ENCODE measurements around the gene NCBP2L.
"Not testable (repeated sequence)": the region's sequence is repeated elsewhere in the genome, so short reads cannot be mapped to it uniquely, and the experiment has no call there.

NCBP2L gene

DNA sequence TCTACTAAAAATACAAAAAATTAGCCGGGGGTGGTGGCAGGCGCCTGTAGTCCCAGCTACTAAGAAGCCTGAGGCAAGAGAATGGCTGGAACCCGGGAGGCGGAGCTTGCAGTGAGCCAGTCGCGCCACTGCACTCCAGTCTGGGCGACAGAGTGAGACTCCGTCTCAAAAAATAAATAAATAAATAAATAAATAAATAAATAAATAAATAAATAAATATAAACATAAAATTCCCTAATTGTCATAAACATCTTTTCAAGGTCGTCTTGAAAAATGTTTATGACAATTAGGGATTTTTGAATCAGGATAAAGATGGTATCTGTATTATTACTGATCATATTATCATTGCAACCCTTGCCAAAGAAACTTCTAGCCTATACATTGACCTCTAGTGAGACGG lies 32.5 kb downstream of the NCBP2L start:
- not testable (repeated sequence) for DNase-seq (ENCODE audit: low read depth)

DNA sequence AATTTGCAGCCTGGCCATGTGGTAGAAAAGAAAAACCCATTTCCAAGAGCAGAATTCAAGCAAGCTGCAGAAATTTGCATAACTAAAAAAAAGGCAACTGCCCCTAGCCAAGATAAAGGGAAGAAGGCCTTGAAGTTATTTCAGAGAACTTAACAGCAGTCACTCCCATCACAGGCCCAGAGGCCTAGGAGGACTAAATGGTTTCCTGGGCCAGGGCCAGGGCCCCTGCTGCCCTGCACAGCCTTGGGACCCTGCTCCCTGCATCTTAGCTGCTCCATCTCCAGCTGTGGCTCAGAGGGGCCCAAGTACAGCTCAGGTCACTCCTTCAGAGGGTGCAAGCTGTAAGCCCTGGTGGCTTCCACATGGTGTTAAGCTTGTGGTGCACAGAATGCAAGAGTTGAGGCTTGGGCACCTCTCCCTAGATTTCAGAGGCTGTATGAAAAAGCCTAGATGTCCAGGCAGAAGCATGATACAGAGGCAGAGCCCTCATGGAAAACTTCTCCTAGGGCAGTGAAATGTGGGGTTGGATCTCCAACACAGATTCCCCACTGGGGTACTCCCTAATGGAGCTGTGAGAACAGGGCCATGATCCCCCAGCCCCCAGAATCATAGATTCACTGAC lies 41.5 kb downstream of the NCBP2L start:
- DNase-seq (ENCODE audit: low read depth) = no peak

GRCh38 chrX:107823042-107823441 lies 45.5 kb downstream of the NCBP2L start:
- DNase-seq (ENCODE audit: low read depth) = no peak

DNA sequence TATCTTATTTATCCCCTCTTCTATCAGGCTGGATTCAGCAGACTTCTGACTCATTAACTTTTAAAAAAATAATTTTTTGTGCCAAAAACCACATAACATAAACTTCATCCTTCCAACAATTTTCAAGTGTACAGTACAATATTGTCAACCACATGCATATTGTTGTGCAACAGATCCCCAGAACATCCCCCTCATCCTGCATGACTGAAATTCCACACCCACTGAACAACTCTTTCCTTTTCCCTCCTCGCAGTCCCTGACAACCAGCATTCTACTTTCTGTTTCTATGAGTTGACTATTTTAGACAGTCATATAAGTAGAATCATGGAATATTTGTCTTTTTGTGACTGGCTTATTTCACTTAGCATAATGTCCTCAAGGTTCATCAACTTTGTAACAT lies 45.9 kb downstream of the NCBP2L start:
- DNase-seq (ENCODE audit: low read depth) = no peak

DNA sequence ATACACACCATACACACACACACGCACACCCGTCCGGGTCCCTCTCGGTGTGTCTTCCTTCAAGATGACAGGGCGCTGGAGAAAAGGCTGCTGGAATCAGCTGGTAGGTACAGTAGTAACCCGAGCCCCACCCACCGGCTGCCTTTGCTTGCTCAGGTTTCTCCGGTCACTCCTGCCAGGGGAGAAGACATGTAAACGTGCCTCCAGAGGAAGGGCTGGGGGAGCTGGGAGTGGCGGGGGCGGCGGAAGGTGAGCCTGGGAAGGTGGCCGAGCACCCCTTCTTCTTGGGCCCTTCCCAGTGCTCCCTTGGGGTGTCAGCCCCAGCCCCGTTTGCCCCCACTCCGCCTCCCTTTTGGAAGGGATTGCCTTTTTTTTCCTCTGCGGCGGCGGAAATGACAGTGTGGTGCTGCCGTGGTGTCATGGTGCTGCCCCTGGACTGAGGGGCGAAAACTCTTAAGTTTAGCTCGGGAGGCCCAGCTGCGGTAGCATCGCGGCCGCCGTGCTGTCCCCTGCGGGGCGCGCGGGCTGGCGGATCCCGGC lies 48.2 kb downstream of the NCBP2L start, which contains the start of gene MID2:
MID2 (plus strand) TSS at position 169 of the 540 bp plus-strand sequence. CDS start 561 bp downstream, outside the sequence.
- DNase-seq (ENCODE audit: low read depth) = no peak

- no peak for DNase-seq (ENCODE audit: low read depth)
Observed at GRCh38 chrX:107826238-107827029, 48.9 kb downstream of the NCBP2L start.

- no peak for DNase-seq (ENCODE audit: low read depth)
Observed at GRCh38 chrX:107827030-107827831, 49.7 kb downstream of the NCBP2L start.

DNA sequence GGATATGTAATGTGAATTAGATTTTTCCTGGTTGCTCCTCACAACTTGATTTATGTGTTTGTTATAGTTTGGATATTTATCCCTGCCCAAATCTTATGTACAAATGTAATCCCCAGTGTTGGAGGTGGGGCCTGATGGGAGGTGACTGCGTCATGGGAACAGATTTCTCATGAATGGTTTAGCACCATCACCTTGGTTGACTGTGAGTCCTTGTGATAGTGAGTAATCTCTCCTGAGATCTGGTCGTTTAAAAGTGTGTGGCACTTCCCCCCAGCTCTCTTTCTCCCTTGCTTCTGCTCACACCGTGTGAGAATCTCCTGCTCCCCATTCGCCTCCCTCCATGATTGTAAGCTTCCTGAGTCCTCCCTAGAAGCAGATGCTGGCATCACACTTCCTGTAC lies 50.3 kb downstream of the NCBP2L start:
- DNase-seq (ENCODE audit: low read depth) = no peak

DNA sequence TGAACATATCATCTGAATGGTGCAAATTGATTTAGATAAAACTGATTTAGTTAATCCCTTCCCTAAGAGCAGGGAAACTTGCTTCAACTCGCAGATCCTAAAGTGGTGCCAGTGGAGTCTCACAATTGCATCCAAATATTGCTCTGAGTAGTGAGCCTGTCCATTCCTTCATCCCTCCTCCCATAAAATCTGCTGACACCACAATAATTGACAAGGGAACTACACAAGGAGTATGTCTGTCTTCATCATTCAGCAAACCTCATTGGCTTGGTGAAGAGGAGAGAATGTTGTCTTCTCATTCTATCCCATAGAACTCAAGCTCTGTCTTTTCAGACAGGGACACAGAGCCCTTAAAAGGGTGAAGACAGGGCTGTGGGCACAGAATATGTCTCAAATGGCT lies 52.3 kb downstream of the NCBP2L start:
- DNase-seq (ENCODE audit: low read depth) = no peak

DNA sequence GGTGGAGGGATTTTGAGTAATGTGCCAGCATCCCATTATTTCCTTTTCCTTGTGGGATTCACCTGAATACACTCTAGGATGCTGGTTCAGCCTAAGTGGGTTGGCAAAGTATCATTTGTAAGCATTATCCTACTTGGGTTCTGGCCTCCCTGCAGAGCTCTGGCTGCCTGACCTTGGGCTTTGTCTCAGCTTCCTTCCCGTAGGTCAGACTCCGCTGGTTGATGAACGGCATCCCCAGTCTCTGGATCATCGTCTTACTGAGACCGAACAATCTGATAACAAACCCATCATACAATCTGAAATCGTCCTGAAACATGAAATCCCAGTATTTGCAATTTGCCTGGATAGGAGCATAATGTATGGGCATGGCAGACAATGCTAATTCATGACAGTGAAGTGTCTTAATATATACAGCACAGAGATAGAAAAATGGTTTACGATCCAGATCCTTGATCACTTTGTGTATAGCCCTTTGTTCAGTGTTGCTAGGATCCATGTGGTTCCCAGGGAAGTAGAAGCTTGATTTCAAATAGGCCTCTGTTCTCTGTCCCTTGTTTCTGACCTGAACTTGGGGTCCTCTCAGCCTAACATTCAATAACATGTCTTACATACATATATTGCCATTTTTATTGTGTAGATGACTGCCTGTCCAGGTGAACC lies 53.7 kb downstream of the NCBP2L start:
- DNase-seq (ENCODE audit: low read depth) = no peak

DNA sequence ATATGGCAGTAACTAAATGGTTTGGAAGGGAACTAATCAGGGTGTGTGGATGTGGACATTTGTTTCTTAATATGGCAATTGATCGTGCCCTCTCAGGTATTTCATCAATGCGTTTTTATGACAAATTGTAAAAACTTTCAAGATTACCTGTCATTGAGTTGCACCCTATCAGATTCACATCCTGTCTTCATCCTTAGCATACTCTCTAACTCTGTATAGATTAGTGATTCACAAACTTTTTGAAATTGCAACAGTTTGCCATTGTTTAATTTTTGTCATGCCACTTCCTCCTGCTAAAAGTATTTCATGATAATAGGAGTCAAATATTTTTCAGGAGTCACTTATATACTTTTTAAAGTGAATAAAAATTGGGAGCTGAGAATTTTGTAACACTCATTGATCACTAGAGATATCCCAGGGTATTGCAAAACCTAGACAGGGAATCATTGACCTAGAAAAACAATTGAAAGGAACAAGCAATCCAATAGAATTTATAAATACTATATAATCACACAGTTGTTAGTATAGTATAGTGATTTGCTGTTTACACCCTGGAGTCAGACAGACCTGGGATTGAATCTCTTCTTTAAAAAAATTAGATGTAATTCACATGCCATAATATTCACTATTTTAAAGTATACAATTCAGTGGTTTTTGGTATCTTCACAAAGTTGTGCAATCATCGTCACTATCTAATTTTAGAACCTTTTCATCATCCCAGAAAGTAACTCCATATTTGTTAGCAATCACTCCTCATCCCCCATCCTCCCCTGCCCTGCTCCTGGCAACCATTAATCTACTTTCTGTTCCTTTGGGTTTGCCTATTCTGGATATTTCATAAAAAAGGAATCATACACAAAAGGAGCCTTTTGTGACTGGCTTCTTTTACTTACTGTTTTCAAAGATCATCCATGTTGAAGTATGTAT lies 57.0 kb downstream of the NCBP2L start:
- no peak for DNase-seq (ENCODE audit: low read depth)

DNA sequence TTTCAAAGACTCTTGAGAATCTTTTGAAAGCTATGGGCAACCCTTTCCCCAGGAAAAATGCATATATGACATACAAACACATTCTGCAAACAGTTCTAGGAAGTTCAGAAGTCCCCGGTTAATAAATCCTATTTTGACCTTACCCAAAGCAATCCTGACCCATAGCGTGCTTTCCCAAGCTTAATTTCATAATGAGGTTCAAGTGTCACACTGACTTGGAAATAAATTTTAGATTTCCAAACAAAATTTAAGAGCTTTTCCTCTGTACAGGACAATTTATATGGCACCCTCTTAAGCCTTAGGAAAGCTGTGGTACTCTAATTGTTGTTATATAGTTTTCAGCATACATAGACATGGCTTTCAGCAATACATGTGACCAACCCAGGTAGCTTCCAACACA lies 59.4 kb downstream of the NCBP2L start:
- no peak for DNase-seq (ENCODE audit: low read depth)

DNA sequence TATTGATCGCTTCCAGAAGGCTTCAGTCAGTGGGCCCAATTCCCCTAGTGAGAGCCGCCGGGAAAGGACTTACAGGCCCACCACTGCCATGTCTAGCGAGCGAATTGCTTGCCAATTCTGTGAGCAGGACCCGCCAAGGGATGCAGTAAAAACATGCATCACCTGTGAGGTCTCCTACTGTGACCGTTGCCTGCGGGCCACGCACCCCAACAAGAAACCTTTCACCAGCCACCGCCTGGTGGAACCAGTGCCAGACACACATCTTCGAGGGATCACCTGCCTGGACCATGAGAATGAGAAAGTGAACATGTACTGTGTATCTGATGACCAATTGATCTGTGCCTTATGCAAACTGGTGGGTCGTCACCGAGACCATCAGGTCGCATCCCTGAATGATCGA lies 63.4 kb downstream of the NCBP2L start:
- DNase-seq (ENCODE audit: low read depth) = no peak

DNA sequence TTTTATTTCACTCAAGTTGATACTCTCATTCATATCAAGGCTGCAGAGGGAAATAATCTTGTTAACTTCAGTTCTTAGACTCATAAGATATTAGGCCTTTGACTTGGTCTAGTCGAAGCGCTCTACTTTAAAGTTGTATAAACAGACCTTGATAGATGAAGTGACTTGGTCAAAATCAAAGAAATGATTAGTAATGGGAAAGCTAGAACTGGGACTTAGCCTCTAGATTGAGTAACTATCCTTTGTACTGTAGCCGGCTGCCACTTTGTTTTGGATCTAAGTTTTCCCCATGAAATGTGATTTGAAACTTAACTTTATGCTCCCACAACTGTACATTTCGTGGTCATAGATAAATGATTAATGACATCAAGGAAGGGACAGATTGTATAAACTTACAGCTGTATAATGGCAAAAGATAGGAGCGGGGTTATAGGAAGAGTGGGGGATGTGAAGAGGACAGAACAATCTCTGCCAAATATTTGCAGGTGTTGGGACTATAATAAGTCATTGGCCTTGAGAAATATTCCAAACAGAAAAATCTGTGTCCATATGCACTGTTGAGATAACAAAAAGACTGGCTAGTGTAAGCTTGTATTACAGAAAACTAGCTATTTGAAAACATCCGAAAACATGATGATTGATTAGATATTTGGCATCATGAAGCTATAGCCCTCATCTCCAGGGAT lies 65.3 kb downstream of the NCBP2L start:
- DNase-seq (ENCODE audit: low read depth) = no peak

Data from CMK (cell line).